Measurements from ENCODE around the gene UGGT2. TPM values are rescaled to one million over a fixed set of nuclear protein-coding genes. Genes with fewer than 3 reads are reported as not detected.

The UGGT2 gene
- total RNA-seq, 4 donors from 2014 or later, result 7.7 to 35.3 (median 11.1) TPM

DNA sequence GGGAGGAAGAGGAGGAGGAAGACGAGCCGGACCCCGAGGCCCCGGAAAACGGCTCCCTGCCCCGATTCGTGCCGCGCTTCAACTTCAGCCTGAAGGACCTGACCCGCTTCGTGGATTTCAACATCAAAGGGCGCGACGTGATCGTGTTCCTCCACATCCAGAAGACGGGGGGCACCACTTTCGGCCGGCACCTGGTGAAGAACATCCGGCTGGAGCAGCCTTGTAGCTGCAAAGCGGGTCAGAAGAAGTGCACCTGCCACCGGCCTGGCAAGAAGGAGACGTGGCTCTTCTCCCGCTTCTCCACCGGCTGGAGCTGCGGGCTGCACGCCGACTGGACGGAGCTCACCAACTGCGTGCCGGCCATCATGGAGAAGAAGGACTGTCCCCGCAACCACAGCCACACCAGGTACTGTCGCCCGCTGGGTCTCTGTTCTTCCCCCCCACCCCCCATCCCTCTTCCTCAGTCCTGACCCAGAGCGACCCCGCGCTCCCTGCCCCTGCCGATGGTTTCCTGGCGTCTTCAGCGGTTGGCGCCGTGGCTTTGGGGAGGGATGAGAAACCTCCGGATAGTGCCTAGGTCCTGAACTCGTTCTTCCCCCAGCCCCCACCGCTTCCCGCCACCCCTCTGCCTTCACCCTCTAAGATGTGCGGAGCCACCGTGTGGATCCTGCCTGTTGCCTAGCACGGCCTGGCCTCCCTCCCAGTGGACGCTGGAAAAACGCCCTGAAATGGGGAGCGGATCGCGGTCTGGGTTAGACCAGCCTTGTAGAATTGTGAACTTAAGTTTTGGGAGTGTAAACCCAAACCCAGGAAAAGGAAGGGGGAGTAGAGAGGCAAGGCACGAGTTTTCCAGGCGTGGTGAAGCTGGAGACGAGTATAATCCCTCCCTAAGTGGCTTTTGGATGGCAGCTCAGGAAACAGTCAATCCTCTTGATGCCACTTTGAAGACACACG, 38.2 kb upstream of the UGGT2 start:
- 4 to 20% methylated on average over 4 to 35 of the region's 57 CpGs for WGBS, 2 donors
- peaks cover 0 to 85% (median 9%) of the 10 kb centered on the region in 4 donors for H3K27me3 ChIP-seq
- H3K27ac ChIP-seq, result peak overlapping the region in 1 of 4 donors; percentile 31
- no peak for DNase-seq
- H3K4me1 ChIP-seq, result peaks cover 10 to 21% (median 13%) of the 10 kb centered on the region in 3 donors
- H3K36me3 ChIP-seq, result no peaks in the 10 kb centered on the region
- intact Hi-C loops (cut with DNase I), result no loop called here
- TF ChIP-seq POLR2A (IDR thresholded peaks at IDR 0.05), result no peak
- TF ChIP-seq, protein P1, sequence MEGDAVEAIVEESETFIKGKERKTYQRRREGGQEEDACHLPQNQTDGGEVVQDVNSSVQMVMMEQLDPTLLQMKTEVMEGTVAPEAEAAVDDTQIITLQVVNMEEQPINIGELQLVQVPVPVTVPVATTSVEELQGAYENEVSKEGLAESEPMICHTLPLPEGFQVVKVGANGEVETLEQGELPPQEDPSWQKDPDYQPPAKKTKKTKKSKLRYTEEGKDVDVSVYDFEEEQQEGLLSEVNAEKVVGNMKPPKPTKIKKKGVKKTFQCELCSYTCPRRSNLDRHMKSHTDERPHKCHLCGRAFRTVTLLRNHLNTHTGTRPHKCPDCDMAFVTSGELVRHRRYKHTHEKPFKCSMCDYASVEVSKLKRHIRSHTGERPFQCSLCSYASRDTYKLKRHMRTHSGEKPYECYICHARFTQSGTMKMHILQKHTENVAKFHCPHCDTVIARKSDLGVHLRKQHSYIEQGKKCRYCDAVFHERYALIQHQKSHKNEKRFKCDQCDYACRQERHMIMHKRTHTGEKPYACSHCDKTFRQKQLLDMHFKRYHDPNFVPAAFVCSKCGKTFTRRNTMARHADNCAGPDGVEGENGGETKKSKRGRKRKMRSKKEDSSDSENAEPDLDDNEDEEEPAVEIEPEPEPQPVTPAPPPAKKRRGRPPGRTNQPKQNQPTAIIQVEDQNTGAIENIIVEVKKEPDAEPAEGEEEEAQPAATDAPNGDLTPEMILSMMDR (IDR thresholded peaks at IDR 0.05), result no peak
- H3K4me3 ChIP-seq, result peak overlapping the region; percentile 26 to 68 (median 42)
- H3K9me3 ChIP-seq, result no peaks in the 10 kb centered on the region

DNA sequence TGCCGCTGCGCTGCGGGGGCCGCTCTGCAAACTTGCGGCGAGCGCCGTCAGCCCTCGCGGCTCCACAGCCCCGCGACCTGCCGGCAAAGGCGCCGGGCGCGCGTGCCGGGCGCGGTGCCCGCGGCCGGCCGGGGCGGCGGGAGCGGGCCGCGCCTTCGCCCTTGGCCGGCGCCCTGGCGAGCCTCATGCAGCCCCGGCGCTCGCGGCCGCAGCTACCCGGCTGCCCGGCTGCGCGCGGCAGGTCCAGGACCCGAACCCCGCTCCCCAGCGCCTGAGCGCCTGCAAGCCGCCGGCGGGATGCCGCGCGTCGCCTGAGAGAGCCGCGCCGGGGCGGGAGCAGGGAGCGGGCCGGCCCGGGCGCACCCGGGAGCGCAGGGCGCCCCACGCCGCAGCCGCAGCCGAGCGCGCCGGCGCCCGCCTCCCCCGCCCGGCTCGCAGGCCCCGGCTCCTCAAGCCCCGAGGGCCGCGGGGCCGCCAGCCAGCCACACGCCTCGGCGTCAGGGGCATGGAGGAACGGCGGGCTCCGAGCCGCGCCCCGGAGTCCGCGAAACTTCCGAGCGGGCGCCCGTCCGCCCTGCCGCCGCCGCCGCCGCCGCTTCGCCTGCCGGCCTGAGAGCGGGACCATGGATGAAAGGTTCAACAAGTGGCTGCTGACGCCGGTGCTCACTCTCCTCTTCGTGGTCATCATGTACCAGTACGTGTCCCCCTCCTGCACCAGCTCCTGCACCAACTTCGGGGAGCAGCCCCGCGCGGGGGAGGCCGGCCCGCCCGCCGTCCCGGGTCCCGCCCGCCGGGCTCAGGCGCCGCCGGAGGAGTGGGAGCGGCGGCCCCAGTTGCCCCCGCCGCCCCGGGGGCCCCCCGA, 37.3 kb upstream of the UGGT2 start:
- intact Hi-C loops (cut with DNase I), result no loop called here
- Histone ChIP-seq H3K27ac (peak overlapping the region in 2 of 4 donors; percentile 9 to 31), H3K4me3 (peak overlapping the region; percentile 26 to 68 (median 42)), H3K27me3 (peaks cover 0 to 95% (median 9%) of the 10 kb centered on the region in 4 donors), H3K9me3 (no peaks in the 10 kb centered on the region), H3K36me3 (no peaks in the 10 kb centered on the region), H3K4me1 (peaks cover 10 to 21% (median 13%) of the 10 kb centered on the region in 3 donors)
- no peak for TF ChIP-seq POLR2A (IDR thresholded peaks at IDR 0.05)
- TF ChIP-seq, protein P1 (IDR thresholded peaks at IDR 0.05), result no peak
- no CpG with 5 or more reads among the region's 133 CpGs for WGBS, 2 donors
- no peak for DNase-seq

DNA sequence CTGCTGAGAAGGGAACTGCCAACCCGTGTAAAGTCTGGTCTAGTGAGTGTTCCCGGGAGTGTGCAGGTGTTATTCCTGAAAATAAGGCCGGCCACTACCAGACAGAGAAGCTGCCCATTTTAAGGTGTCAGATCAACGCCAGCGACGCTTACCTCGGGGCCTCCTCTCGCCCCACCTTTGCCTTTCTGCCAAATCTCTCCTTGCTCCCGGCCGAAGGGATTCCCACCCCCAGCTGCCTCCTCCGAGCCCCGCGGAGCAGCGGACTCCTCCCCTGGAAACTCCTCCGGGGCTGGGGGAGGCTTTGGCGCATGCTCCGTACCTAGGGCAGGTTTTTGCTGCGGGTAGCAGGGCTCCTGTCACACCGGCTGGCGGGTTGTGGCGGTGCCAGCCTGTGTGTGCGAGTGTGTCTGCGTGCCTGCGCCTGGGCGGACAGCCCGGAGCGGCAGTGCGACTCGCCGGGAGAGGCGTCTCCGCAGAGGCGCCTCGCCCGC, 36.6 kb upstream of the UGGT2 start, which contains the start of gene HS6ST3:
Gene HS6ST3, plus strand, starts transcription at position 359 of the 491 bp plus-strand sequence.
- no peaks in the 10 kb centered on the region for H3K9me3 ChIP-seq
- peak within 1 kb of the TSS; percentile 26 to 68 (median 42) for H3K4me3 ChIP-seq
- 1 to 5% methylated on average over 8 to 10 of the region's 35 CpGs for WGBS, 2 donors
- intact Hi-C loops (cut with DNase I), result no loop called here
- DNase-seq, result no peak
- H3K4me1 ChIP-seq, result peaks cover 10 to 21% (median 13%) of the 10 kb centered on the region in 3 donors
- H3K27ac ChIP-seq, result peak within 1 kb of the TSS in 2 of 4 donors; percentile 9 to 31
- H3K27me3 ChIP-seq, result peaks cover 0 to 100% (median 9%) of the 10 kb centered on the region in 4 donors
- TF ChIP-seq, protein P1 (IDR thresholded peaks at IDR 0.05), result no peak
- no peak for TF ChIP-seq POLR2A (IDR thresholded peaks at IDR 0.05)
- H3K36me3 ChIP-seq, result no peaks in the 10 kb centered on the region

DNA sequence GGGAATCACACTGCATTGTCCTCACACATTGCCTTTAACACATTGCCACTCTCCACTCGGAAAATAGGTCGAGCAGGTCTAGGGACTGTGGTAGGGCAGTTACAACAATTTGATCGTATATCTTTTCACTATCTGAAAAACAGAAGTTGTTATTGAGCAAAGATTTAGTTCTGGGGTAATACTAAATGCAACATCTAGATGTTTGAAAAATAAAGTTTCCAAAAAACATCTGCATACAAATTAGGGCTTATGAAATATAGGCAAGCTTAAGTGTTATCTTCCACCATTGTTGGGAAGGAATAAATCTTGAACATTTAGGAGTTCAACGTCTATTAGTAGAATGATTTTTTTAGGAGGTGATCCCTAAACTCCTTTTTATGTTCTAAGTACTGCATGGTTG, 35.9 kb upstream of the UGGT2 start:
- 55 to 68% methylated on average over 4 of the region's 4 CpGs for WGBS, 2 donors
- Histone ChIP-seq H3K4me1 (peaks cover 10 to 21% (median 13%) of the 10 kb centered on the region in 3 donors), H3K27me3 (peaks cover 0 to 97% (median 9%) of the 10 kb centered on the region in 4 donors), H3K27ac (no peak overlapping the region), H3K36me3 (no peaks in the 10 kb centered on the region), H3K4me3 (no peak overlapping the region), H3K9me3 (no peaks in the 10 kb centered on the region)
- DNase-seq, result no peak
- TF ChIP-seq, protein P1 (IDR thresholded peaks at IDR 0.05), result no peak
- no peak for TF ChIP-seq POLR2A (IDR thresholded peaks at IDR 0.05)
- intact Hi-C loops (cut with DNase I), result no loop called here

Measured in esophagus squamous epithelium (tissue), 5 donors.